Measurements from ENCODE around the gene CLEC20A.
A peak's percentile ranks its signal among the peaks of the same experiment; 100 is the strongest.

CLEC20A gene

DNA sequence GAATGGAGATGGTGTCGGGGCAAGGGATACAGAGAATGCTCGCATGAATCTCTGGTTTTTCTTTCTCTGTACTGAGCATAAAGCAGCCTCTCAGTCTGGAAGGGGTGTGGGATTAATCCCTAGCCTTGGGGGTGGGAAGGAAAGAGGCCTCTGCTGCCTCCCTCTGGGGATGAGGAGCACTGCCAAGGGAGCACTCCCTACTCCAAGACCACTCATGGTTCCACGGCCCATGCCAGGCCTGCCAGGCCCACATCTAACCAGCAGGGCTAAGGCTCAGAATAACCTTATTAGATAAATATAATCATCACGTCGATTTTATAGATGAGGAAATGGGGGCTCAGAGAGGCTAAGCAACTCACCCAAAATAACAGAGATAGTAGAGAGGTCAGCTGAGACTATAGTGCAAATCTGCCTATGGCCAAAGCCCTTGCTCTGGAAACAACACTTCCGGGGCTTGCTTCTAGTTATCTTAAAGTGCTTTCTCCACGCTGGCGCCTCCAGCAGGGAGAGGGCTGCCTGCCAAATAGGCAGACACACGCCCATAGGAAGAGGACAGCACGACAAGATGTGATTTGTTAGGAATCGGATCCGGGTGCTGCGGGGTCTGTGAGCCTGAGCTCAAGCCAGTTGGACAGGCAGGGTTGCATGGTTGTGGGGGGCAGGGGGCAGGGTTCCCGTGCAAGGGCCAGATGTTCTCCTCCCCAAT is 16.7 kb upstream of the CLEC20A start:
- TF ChIP-seq, protein P1, sequence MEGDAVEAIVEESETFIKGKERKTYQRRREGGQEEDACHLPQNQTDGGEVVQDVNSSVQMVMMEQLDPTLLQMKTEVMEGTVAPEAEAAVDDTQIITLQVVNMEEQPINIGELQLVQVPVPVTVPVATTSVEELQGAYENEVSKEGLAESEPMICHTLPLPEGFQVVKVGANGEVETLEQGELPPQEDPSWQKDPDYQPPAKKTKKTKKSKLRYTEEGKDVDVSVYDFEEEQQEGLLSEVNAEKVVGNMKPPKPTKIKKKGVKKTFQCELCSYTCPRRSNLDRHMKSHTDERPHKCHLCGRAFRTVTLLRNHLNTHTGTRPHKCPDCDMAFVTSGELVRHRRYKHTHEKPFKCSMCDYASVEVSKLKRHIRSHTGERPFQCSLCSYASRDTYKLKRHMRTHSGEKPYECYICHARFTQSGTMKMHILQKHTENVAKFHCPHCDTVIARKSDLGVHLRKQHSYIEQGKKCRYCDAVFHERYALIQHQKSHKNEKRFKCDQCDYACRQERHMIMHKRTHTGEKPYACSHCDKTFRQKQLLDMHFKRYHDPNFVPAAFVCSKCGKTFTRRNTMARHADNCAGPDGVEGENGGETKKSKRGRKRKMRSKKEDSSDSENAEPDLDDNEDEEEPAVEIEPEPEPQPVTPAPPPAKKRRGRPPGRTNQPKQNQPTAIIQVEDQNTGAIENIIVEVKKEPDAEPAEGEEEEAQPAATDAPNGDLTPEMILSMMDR (IDR thresholded peaks at IDR 0.05; ENCODE audit: insufficient read depth, low read length, missing control alignments), result peak; percentile 2
- no peak overlapping the region for H3K4me3 ChIP-seq (ENCODE audit: low read depth, low read length)
- POLR2A ChIA-PET, result no interaction called here
- CTCF ChIA-PET, result interaction anchor here (1.1 to 15.2 kb wide), 4 partner anchors 12 to 203 kb away, joined by 3 to 205 read pairs (median 4); no protein-coding TSS in a partner anchor
- DNase-seq (ENCODE audit: low read depth, low spot score), result no peak

DNA sequence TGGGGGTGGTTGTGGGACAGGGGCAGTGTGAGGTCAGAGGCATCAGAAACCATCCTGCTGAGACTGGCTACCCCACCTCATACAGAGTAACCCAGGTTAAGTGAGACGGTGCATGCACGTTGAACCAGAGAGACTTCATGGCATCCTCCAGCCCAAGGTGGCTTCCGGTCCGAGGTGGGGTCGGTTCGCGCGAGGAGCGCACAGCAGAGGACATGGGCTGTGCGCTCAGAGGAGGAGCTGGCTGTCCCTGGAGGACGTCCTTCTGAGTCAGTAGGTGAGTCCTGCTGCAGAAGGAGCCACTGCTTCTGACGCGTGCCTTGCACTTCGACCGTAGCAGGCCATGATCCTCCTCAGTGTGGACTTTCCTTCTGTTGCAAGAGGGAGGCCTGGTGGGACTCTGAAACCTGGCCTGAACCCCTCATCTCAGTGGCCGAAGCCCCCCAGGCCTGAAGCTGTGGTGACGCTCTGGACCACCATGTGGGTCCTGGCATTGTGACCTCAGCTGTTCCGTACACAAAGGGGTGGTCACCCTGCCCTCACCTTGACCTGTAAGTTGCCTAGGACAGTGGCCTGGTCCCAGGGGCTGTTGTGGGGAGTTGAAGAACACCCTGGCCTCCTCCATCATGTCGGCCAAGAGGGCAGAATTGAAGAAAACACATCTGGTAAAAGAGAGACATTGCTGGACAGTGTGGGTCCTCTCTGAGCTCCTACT is 16.0 kb upstream of the CLEC20A start, which contains the start of gene TEX35:
TSS of gene TEX35 (plus strand) at position 544 of the 712 bp plus-strand sequence. CDS start at position 624, 80 bp downstream.
- DNase-seq (ENCODE audit: low read depth, low spot score), result no peak
- no peak within 1 kb of the TSS for H3K4me3 ChIP-seq (ENCODE audit: low read depth, low read length)
- TF ChIP-seq, protein P1 (IDR thresholded peaks at IDR 0.05; ENCODE audit: insufficient read depth, low read length, missing control alignments), result no peak
- ChIA-PET CTCF (interaction anchor here (1.1 to 15.2 kb wide), 3 partner anchors 11 to 18 kb away, joined by 3 to 205 read pairs (median 7); no protein-coding TSS in a partner anchor), POLR2A (no interaction called here)

DNA sequence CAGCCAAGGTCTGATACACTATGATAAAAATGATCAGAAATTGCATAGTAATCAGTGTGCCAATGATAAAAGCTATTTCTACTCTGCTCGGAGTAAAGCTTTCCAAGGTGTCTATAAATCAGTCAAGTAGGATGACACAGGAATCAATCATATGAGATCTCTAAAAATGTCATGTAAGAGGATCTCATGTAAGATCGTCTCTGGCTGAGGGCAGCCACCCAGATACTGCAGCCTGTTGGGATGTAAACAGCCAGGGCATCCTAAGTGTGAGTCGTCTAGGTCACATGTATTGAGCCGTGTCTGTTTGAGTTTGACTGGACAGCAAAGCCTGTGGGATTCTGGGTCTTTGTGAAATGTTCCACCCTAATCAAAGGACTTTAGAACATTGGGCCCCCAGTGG is 13.4 kb upstream of the CLEC20A start:
- H3K4me3 ChIP-seq (ENCODE audit: low read depth, low read length), result no peak overlapping the region
- TF ChIP-seq, protein P1 (IDR thresholded peaks at IDR 0.05; ENCODE audit: insufficient read depth, low read length, missing control alignments), result no peak
- CTCF ChIA-PET, result interaction anchor here (3.1 to 15.2 kb wide), 2 partner anchors 9 to 493 kb away, joined by 10 to 205 read pairs; no protein-coding TSS in a partner anchor
- DNase-seq (ENCODE audit: low read depth, low spot score), result no peak
- POLR2A ChIA-PET, result no interaction called here

DNA sequence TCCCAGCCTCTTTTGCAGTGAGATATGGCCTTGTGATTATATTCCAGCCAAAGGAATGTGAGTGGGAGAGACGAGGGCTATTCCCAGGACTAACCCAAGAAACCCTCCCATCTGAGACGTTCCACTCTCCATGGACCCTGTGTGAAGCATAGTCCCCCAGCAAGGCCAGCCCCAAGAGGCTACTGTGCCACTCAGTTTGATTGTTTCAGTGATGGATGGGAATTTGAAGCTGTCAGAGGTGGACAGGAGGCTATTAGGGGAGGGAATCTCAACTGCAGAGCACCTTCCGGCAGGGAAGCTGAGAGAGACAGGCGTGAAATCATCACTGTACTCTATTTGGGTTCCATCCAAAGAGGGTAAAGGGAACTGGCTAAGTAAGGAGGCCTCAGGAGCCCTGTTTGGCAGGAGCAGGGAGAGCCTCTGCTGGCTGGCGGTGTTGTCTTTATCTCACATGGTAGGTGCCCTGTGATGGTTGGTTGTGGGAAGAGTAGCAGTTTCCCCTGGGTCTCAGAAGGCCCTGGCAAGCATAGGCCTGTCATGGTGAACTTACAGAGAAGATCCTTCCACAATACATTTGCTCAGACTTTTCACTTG is 12.7 kb upstream of the CLEC20A start:
- no peak for DNase-seq (ENCODE audit: low read depth, low spot score)
- TF ChIP-seq, protein P1 (IDR thresholded peaks at IDR 0.05; ENCODE audit: insufficient read depth, low read length, missing control alignments), result no peak
- ChIA-PET CTCF (interaction anchor here (3.1 to 15.2 kb wide), 2 partner anchors 8 to 493 kb away, joined by 10 to 205 read pairs; no protein-coding TSS in a partner anchor), POLR2A (no interaction called here)
- no peak overlapping the region for H3K4me3 ChIP-seq (ENCODE audit: low read depth, low read length)

DNA sequence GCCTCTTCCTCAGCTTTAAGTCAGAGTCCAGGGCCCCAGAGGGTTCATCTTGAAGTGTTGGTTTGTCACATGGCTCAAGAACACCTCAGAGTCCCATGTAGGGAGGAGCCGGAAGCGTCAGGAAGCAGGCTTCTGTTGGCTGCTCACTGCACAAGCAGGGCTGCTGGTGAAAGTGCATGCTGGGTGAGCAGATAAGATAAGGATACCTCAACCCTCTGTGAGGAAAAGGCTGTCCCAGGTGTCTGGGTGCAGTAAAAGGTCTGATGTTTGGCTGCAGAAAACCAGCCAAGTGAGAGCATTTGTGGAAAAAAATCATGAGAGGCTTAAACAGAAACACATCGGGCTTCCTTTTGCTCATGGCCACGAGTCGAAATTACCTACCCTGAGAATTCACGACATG is 9.9 kb upstream of the CLEC20A start:
- H3K4me3 ChIP-seq (ENCODE audit: low read depth, low read length), result no peak overlapping the region
- no peak for DNase-seq (ENCODE audit: low read depth, low spot score)
- TF ChIP-seq, protein P1 (IDR thresholded peaks at IDR 0.05; ENCODE audit: insufficient read depth, low read length, missing control alignments), result no peak
- POLR2A ChIA-PET, result no interaction called here
- CTCF ChIA-PET, result interaction anchor here (1.1 to 1.7 kb wide), 4 partner anchors 24 to 496 kb away, joined by 3 to 9 read pairs (median 6); no protein-coding TSS in a partner anchor
